Endothelial cell (in vitro differentiated cells): Measurements from ENCODE around the gene ATP1B3. TPM values are rescaled to one million over a fixed set of nuclear protein-coding genes. Genes with fewer than 3 reads are reported as not detected.

Experiments
- DNase-seq: peaks from one replicate; pipeline ENCODE4 v3.0.0; 2021; ENCODE audit warnings: low spot score
- H3K27ac Mint-ChIP-seq: one replicate; pipeline ENCODE4 v1.8.0; 2021; ENCODE audit warnings: mixed read lengths, inconsistent platforms; ENCODE audit not compliant: unreplicated experiment
- H3K27me3 Mint-ChIP-seq: one replicate; pipeline ENCODE4 v1.8.0; 2021; ENCODE audit warnings: mild to moderate bottlenecking, moderate library complexity, mixed read lengths, inconsistent platforms; ENCODE audit not compliant: unreplicated experiment
- H3K36me3 Mint-ChIP-seq: one replicate; pipeline ENCODE4 v1.8.0; 2021; ENCODE audit warnings: mild to moderate bottlenecking, low read depth, mixed read lengths, inconsistent platforms; ENCODE audit not compliant: unreplicated experiment
- H3K4me1 Mint-ChIP-seq: one replicate; pipeline ENCODE4 v1.8.0; 2021; ENCODE audit warnings: mild to moderate bottlenecking, mixed read lengths, inconsistent platforms; ENCODE audit not compliant: unreplicated experiment
- H3K4me3 Mint-ChIP-seq: one replicate; pipeline ENCODE4 v1.8.0; 2021; ENCODE audit warnings: mild to moderate bottlenecking, mixed read lengths, inconsistent platforms; ENCODE audit not compliant: unreplicated experiment
- H3K9me3 Mint-ChIP-seq: one replicate; pipeline ENCODE4 v1.8.0; 2021; ENCODE audit warnings: mixed read lengths, inconsistent platforms; ENCODE audit not compliant: unreplicated experiment
- total RNA-seq: library from RNA; stranded (reverse); fragmentation: NEBNext Ultra II Directional; extraction: Animal tissue kit (Norgen Biotek cat#: 25700); gene quantifications from one replicate; pipeline ENCODE4 v1.2.1, GENCODE V29; 2021; ENCODE audit not compliant: unreplicated experiment
- TF ChIP-seq, protein P1 (sequence below): fragments of 200-600 bp; sonication (generic); IDR thresholded peaks from one replicate; pipeline ENCODE4 v1.5.0; 2021; ENCODE audit warnings: antibody characterized with exemption; ENCODE audit not compliant: unreplicated experiment

Gene ATP1B3
- total RNA-seq, 1 donor from 2014 or later, result 273 TPM

GRCh38 chr3:141860086-141860669 is 16.3 kb upstream of the ATP1B3 start:
- H3K4me1 Mint-ChIP-seq, result peaks cover 37% of the 10 kb centered on the region
- peak overlapping the region; percentile 96 for H3K27ac Mint-ChIP-seq
- peaks cover 3% of the 10 kb centered on the region for H3K27me3 Mint-ChIP-seq
- H3K4me3 Mint-ChIP-seq, result no peak overlapping the region
- H3K9me3 Mint-ChIP-seq, result no peaks in the 10 kb centered on the region
- TF ChIP-seq, protein P1, sequence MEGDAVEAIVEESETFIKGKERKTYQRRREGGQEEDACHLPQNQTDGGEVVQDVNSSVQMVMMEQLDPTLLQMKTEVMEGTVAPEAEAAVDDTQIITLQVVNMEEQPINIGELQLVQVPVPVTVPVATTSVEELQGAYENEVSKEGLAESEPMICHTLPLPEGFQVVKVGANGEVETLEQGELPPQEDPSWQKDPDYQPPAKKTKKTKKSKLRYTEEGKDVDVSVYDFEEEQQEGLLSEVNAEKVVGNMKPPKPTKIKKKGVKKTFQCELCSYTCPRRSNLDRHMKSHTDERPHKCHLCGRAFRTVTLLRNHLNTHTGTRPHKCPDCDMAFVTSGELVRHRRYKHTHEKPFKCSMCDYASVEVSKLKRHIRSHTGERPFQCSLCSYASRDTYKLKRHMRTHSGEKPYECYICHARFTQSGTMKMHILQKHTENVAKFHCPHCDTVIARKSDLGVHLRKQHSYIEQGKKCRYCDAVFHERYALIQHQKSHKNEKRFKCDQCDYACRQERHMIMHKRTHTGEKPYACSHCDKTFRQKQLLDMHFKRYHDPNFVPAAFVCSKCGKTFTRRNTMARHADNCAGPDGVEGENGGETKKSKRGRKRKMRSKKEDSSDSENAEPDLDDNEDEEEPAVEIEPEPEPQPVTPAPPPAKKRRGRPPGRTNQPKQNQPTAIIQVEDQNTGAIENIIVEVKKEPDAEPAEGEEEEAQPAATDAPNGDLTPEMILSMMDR, result no peak
- no peak for DNase-seq
- H3K36me3 Mint-ChIP-seq, result no peaks in the 10 kb centered on the region

GRCh38 chr3:141860766-141861513 is 15.5 kb upstream of the ATP1B3 start:
- Mint-ChIP-seq H3K4me1 (peaks cover 38% of the 10 kb centered on the region), H3K27ac (peak overlapping the region; percentile 96), H3K4me3 (peak overlapping the region; percentile 16), H3K27me3 (peaks cover 3% of the 10 kb centered on the region), H3K36me3 (no peaks in the 10 kb centered on the region), H3K9me3 (no peaks in the 10 kb centered on the region)
- DNase-seq, result no peak
- TF ChIP-seq, protein P1, result no peak

DNA sequence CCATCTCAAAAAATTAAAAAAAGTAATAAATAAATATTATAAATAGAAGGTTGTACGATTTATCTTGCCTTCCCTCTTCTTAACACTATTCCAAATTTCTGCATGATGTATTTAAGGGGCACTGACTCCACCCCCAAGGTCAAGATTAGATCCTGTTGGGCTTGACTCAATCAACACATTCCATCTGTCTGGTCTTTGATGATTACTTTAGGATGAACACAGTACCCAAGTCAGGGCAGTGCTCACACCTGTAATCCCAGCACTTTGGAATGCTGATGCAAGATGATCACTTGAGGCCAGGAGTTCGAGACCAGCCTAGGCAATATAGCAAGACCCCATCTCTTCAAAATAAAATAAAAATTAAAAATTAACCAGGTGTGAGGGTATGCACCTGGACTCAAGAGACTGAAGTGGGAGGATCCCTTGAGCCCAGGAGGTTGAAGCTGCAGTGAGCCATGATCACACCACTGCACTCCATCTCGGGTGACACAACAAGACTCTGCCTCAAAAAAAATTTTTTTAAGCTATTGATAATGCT is 14.1 kb upstream of the ATP1B3 start:
- H3K27me3 Mint-ChIP-seq, result peaks cover 3% of the 10 kb centered on the region
- TF ChIP-seq, protein P1, result no peak
- no peak overlapping the region for H3K4me3 Mint-ChIP-seq
- no peaks in the 10 kb centered on the region for H3K9me3 Mint-ChIP-seq
- H3K4me1 Mint-ChIP-seq, result peaks cover 38% of the 10 kb centered on the region
- H3K27ac Mint-ChIP-seq, result no peak overlapping the region
- no peak for DNase-seq
- H3K36me3 Mint-ChIP-seq, result no peaks in the 10 kb centered on the region

DNA sequence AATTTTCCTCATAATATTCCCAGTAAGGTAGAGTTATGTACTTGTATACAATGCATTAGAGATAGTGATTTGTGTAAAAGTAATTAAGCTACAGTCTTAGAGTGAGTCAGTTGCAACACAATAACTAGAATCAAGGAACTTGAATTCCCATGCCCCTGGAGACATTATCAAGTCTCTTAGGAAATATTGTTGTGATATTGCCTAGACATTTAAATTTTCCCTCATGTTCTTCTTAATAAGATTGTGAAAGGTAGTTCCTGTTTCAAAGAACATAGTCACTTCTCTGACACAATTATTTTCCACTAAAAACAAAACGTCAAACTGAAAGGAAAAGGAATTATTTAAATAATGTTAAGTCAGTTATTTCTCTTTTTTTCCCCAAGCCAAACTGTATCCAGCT is 13.0 kb upstream of the ATP1B3 start:
- no peak overlapping the region for H3K4me3 Mint-ChIP-seq
- H3K27me3 Mint-ChIP-seq, result peaks cover 3% of the 10 kb centered on the region
- H3K9me3 Mint-ChIP-seq, result no peaks in the 10 kb centered on the region
- no peak for DNase-seq
- peaks cover 38% of the 10 kb centered on the region for H3K4me1 Mint-ChIP-seq
- H3K36me3 Mint-ChIP-seq, result no peaks in the 10 kb centered on the region
- H3K27ac Mint-ChIP-seq, result no peak overlapping the region
- TF ChIP-seq, protein P1, result no peak
